Left ventricle myocardium superior (tissue), 1 donor: ENCODE results near the gene TMTC1. TPM values are rescaled to one million over a fixed set of nuclear protein-coding genes. Genes with fewer than 3 reads are reported as not detected.

Experiments used
- ATAC-seq: fragments of 200-7000 bp; cut with Tn5 transposase; one replicate; pipeline ENCODE4 v1.9.1; 2020; ENCODE audit warnings: mild to moderate bottlenecking, moderate library complexity
- DNase-seq: peaks from one replicate; pipeline ENCODE4 v3.0.0-alpha.2; 2020
- intact Hi-C: fragments of 100-400 bp; cut with micrococcal nuclease; formaldehyde crosslinking; loops from one replicate; pipeline ENCODE4 v1.11.0; 2022
- total RNA-seq: library from RNA; stranded (reverse); fragmentation: NEBNext Ultra II Directional; extraction: Animal tissue kit (Norgen Biotek cat#: 25700); gene quantifications from one replicate; pipeline ENCODE4 v1.2.1, GENCODE V29; 2021
- donor health status: DM: no; HTN: yes; CAD: no; lungs with severe emphysema.

TMTC1 gene
- total RNA-seq, 1 donor from 2014 or later, result 37.1 TPM

GRCh38 chr12:29463198-29463597 is 320.5 kb downstream of the TMTC1 start:
- DNase-seq, result no peak
- no peak for ATAC-seq
- intact Hi-C loops, result no loop called here

GRCh38 chr12:29460082-29460481 is 323.7 kb downstream of the TMTC1 start:
- intact Hi-C loops, result no loop called here
- DNase-seq (no peak), ATAC-seq (no peak)

GRCh38 chr12:29455087-29455486 is 328.7 kb downstream of the TMTC1 start:
- intact Hi-C loops, result no loop called here
- DNase-seq (no peak), ATAC-seq (no peak)

DNA sequence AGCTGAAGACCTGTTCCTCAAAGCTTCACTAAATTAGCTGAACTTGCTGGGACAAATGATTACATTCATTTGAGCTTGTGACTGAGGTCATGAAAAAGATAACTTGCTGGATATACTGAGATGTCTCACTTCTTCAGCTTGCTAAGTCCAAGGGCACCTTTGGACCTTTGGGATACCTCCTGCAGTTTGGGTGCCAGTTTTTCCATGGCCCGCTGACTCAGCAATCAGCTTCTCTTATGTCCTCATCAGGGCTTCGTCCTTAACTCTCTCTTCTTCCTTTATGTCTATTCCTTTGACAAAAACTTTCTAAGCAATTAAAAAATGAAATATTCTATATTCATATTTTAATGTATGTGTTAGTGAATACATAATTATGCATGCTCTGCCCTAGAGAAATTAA is 331.9 kb downstream of the TMTC1 start:
- ATAC-seq (no peak), DNase-seq (no peak)
- intact Hi-C loops, result no loop called here
